ENCODE data around the gene ZGPAT.
"Not testable (repeated sequence)": the region's sequence is repeated elsewhere in the genome, so short reads cannot be mapped to it uniquely, and the experiment has no call there.

Gene ZGPAT, protein sequence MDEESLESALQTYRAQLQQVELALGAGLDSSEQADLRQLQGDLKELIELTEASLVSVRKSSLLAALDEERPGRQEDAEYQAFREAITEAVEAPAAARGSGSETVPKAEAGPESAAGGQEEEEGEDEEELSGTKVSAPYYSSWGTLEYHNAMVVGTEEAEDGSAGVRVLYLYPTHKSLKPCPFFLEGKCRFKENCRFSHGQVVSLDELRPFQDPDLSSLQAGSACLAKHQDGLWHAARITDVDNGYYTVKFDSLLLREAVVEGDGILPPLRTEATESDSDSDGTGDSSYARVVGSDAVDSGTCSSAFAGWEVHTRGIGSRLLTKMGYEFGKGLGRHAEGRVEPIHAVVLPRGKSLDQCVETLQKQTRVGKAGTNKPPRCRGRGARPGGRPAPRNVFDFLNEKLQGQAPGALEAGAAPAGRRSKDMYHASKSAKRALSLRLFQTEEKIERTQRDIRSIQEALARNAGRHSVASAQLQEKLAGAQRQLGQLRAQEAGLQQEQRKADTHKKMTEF

DNA sequence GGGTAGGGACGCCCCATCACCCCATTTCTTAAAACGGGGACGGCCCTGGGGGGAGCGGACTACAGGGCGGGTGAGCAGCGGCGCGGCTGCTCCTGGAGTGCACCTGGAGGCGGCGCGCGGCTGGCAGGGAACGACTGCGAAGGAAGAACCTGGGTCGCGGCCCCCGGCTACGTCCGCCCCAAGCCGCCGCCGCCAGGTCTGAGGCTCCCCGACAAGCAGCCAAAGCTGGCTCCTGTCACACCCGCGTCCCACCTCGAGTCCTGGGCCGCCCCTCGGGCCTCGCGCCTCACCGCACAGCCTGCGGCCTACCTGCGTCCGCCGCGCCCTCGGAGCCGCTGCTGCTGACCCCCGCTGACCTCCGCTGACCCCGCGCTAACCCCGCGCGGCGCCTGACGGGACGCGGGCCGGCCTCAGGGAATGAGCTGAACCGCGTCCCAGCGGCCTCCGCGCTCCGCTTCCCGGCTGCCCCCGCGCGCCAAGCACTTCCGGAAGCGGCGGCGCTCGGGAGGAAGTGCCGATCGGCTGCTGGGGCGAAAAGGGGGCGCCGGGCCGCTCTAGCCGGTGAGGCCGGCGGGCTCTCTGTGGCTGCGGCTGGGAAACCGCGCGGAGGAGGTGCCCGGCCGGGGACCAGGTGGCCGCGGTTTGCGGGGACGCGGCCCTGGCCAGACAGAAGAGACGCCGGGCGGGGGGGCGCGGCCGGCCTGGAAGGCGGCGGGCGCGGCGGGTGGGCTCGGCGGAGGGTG is at the start of gene ZGPAT, which contains the start of gene ARFRP1:
Gene ZGPAT (plus strand): TSS at position 482 of the 743 bp plus-strand sequence. CDS start 542 bp downstream, outside the sequence.
Gene ARFRP1 (minus strand): TSS at position 419 of the 743 bp plus-strand sequence. CDS start 885 bp downstream, outside the sequence.
- Mint-ChIP-seq H3K4me3 (peak within 1 kb of the TSS; percentile 90 to 94), H3K27me3 (no peaks in the 10 kb centered on the region), H3K9me3 (peaks cover 0 to 6% of the 10 kb centered on the region in 2 donors), H3K4me1 (peaks cover 70% of the 10 kb centered on the region), H3K27ac (peak within 1 kb of the TSS; percentile 87 to 88)
- DNase-seq (peak; percentile 82 to 90), ATAC-seq (peak; percentile 91)

DNA sequence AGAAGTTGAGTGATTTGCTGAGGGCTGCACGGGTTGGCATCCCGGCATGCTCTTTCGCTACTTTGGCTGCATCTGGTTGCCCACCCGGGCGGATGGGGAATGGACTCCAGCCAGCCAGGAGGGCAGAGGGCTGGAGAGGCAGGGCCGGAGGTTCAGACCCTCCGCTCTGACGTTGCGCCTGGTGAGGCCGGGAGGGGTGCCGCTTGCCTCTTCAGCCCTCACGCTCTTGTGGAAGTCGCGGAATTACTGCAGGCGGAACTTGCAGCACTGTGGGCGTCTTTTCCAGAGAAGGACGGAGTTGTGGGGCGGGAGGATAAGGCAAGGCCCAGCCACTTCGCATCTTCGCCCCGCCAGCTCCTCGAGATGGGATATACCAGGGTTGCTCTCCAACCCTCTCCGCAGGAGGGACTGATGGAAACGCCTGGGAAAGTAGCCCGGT is 49.1 kb upstream of the ZGPAT start:
- ATAC-seq (peak; percentile 18), DNase-seq (no peak)
- Mint-ChIP-seq H3K27ac (peak overlapping the region; percentile 90 to 97), H3K4me1 (peaks cover 57% of the 10 kb centered on the region), H3K4me3 (peak overlapping the region; percentile 90 to 98), H3K9me3 (no peaks in the 10 kb centered on the region), H3K27me3 (no peaks in the 10 kb centered on the region)

DNA sequence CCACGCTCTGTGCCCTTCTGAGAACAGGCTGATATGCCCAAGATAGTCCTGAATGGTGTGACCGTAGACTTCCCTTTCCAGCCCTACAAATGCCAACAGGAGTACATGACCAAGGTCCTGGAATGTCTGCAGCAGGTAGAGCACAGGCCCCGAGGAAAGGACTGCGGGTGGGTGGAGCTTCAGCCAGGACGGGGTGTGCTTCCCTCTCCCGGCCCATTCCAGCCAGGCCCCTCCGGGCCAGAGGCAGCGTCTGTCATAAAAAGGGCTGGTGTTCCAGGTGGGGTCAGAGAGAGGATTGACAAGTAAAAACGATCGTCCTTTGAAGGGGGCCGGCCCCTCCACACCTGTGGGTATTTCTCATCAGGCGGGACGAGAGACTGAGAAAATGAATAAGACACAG is 48.5 kb upstream of the ZGPAT start:
- Mint-ChIP-seq H3K27ac (no peak overlapping the region), H3K4me1 (peaks cover 51% of the 10 kb centered on the region), H3K9me3 (no peaks in the 10 kb centered on the region), H3K4me3 (peak overlapping the region; percentile 90 to 98), H3K27me3 (no peaks in the 10 kb centered on the region)
- ATAC-seq (no peak), DNase-seq (no peak)

DNA sequence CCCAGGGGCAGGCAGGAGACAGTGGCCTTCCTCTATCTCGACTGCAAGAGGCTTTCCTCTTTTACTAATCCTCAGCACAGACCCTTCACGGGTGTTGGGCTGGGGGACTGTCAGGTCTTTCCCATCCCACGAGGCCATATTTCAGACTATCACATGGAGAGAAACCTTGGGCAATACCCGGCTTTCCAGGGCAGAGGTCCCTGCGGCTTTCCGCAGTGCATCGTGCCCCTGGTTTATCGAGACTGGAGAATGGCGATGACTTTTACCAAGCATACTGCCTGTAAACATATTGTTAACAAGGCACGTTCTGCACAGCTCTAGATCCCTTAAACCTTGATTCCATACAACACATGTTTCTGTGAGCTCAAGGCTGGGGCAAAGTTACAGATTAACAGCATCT is 47.7 kb upstream of the ZGPAT start:
- ATAC-seq, H3K27me3 Mint-ChIP-seq, DNase-seq, H3K9me3 Mint-ChIP-seq, H3K27ac Mint-ChIP-seq: not testable (repeated sequence)
- H3K4me1 Mint-ChIP-seq: peaks cover 44% of the 10 kb centered on the region
- H3K4me3 Mint-ChIP-seq: peak overlapping the region; percentile 7 to 17

DNA sequence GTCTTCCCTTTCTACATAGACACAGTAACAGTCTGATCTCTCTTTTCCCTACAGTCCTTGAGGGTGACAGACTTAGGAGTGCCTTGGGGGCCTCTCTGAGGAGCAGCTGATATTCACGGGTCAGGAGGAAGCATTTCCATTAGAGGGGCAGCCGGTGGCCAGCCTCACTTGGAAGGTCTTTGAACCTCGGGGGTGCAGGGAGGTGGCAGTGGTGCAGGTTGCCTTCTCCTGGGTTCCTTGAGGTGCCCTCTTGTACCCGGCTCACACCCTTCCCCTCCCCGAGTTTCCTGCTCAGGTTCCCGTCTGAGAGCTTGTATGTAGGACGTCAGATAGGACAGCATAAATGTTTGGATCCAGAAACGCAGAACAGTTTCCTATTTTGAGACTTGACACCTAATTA is 47.2 kb upstream of the ZGPAT start:
- ATAC-seq (no peak), DNase-seq (no peak)
- peaks cover 44% of the 10 kb centered on the region for H3K4me1 Mint-ChIP-seq
- no peaks in the 10 kb centered on the region for H3K27me3 Mint-ChIP-seq
- no peak overlapping the region for H3K27ac Mint-ChIP-seq
- H3K9me3 Mint-ChIP-seq: no peaks in the 10 kb centered on the region
- H3K4me3 Mint-ChIP-seq: no peak overlapping the region

DNA sequence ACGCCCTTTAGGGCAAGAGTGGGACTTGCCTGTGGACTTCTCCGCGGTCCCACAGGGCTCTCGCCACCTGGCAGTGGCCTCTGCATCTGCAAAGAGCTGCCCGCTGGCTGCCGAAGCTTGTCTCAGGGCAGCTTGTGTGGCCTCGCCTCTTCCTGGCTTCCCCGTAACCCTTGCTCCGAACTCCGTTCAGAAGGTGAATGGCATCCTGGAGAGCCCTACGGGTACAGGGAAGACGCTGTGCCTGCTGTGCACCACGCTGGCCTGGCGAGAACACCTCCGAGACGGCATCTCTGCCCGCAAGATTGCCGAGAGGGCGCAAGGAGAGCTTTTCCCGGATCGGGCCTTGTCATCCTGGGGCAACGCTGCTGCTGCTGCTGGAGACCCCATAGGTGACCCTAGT is 46.7 kb upstream of the ZGPAT start:
- Mint-ChIP-seq H3K27ac (no peak overlapping the region), H3K27me3 (no peaks in the 10 kb centered on the region), H3K4me1 (peaks cover 44% of the 10 kb centered on the region), H3K4me3 (no peak overlapping the region), H3K9me3 (no peaks in the 10 kb centered on the region)
- no peak for ATAC-seq
- no peak for DNase-seq

DNA sequence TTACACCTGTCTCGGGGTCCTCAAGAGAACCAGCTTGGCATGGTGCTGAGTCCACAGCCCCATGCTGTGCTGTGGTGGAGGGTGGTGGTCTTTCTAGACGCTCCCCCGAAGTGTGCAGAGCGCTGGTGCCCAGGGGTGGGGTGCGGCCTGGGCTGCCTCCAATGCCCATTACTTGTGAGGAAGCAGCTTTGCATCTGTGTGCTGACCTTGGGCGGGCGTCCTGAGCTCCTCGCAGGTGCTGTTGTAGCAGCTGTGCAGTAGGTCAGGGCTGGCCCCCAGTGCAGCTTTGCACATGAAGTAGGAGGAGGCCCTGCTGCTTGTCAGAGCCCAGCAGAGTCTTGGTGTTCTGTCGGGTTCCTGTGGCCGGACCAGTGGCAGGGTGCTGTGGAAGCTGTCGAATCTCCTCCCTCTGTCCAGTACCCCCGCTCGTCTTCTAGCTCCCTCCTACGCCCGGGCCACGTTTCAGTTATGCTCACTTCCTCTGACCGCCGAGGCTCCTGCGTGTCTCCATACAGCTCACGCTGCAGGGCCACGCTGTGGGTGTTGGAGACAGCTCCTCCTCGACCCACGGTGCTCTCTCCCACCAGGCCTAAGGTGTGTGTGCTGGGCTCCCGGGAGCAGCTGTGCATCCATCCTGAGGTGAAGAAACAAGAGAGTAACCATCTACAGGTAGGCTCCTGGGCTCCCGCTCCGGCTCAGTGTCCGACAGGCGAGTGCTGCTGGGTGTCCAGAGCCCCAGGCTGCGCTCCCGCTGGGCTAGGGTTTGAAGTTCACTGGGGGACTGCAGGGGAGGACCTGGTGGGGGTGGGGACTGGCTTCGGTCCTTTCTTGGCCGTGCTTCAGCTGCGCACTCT is 45.7 kb upstream of the ZGPAT start:
- Mint-ChIP-seq H3K4me1 (peaks cover 39% of the 10 kb centered on the region), H3K9me3 (no peaks in the 10 kb centered on the region), H3K27me3 (no peaks in the 10 kb centered on the region), H3K4me3 (no peak overlapping the region), H3K27ac (peak overlapping the region in 1 of 2 donors; percentile 33)
- ATAC-seq (no peak), DNase-seq (no peak)

DNA sequence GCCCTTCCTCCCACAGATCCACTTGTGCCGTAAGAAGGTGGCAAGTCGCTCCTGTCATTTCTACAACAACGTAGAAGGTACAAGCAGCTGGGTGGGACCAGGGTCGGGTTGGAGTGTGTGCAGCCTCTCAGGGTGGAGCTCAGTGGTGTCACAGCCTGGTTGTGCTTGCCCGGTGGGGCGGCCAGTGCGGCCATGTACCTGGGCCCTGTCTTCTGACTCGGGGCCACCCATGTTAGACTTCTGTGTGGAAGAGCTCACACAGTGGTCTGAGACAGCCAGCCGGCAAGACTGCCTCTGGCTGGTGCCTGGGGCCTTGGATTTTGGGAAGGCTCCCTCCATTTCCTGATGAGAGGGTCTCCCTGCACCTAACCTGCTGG is 45.0 kb upstream of the ZGPAT start:
- no peak for DNase-seq

DNA sequence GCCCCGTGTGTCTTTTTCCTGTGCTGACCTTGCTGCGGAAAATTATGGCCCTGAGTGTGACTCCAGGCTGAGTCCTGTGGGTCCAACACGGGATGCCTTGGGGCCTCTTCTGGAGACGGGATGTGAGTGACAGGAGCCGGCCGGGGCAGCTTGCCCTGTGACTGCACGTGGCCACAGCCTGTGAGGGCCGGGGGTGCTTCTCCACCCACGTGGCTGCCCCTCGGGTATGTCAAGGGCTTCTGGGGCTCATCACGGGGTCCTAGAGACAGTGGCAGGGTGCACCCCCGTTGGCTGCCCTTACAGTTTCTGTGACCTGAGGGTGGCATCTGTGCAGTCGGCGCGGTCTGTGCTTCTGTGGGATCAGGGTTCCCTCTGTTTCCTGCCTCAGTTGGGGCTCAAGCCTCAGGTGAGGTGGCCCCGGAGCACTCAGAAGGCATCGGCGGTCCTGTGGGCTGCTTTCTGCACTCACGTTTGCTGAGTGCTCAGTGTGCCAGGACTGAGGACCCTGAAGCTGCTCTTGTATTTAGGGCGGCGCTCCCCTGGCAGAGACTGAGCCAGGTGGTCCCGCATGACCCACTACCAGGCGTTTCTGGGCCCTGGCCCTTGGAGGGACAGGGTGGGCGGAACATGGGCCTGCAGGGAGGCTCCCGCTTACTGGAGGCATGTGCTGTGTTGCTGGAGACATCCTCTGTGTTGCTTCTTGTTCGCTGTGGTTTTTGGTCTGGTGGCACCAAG is 44.3 kb upstream of the ZGPAT start:
- ATAC-seq: no peak
- H3K27ac Mint-ChIP-seq: no peak overlapping the region
- H3K4me1 Mint-ChIP-seq: peaks cover 27% of the 10 kb centered on the region
- no peaks in the 10 kb centered on the region for H3K27me3 Mint-ChIP-seq
- no peaks in the 10 kb centered on the region for H3K9me3 Mint-ChIP-seq
- no peak for DNase-seq
- no peak overlapping the region for H3K4me3 Mint-ChIP-seq

More for the DNA sequence above, 45.0 kb upstream of the ZGPAT start:
- no peaks in the 10 kb centered on the region for H3K27me3 Mint-ChIP-seq
- peaks cover 33% of the 10 kb centered on the region for H3K4me1 Mint-ChIP-seq
- H3K9me3 Mint-ChIP-seq: no peaks in the 10 kb centered on the region
- no peak overlapping the region for H3K27ac Mint-ChIP-seq
- ATAC-seq: no peak
- no peak overlapping the region for H3K4me3 Mint-ChIP-seq

DNA sequence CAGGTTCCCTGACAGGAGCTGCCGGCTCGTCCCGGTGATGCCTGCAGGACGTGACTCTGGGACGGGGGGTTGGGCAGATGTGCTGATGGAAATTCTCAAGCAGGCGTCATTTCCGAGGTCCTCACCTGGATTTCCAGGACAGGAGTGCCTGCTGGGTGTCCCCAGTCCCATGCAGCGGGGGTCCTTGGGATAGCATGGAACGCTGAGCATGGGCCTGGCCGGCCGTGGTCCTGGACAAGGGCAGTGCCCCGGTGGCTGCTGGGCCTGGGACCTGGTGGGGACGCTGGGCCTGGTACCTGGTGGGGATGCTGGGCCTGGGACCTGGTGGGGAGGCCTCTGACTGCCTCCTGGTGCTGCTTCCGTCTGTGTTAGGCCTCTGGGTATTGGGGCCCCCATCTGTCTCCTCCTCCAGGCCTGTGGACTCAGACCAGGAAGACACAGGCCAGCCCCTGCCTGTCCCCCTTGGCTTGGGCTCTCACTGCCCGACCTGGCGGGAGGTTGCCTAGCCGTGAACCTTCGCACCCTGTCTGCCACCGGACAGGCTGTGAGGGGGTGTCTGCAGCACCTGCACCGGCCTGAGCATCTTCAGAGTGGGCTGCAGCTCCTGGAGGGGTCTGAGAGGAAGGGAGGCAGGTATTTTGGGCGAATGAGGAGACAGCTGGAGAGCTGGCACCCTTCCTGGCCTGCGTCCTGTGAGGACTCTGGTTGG is 43.5 kb upstream of the ZGPAT start:
- no peak overlapping the region for H3K27ac Mint-ChIP-seq
- no peak overlapping the region for H3K4me3 Mint-ChIP-seq
- H3K4me1 Mint-ChIP-seq: peaks cover 19% of the 10 kb centered on the region
- H3K9me3 Mint-ChIP-seq: no peaks in the 10 kb centered on the region
- no peak for DNase-seq
- no peaks in the 10 kb centered on the region for H3K27me3 Mint-ChIP-seq
- no peak for ATAC-seq

DNA sequence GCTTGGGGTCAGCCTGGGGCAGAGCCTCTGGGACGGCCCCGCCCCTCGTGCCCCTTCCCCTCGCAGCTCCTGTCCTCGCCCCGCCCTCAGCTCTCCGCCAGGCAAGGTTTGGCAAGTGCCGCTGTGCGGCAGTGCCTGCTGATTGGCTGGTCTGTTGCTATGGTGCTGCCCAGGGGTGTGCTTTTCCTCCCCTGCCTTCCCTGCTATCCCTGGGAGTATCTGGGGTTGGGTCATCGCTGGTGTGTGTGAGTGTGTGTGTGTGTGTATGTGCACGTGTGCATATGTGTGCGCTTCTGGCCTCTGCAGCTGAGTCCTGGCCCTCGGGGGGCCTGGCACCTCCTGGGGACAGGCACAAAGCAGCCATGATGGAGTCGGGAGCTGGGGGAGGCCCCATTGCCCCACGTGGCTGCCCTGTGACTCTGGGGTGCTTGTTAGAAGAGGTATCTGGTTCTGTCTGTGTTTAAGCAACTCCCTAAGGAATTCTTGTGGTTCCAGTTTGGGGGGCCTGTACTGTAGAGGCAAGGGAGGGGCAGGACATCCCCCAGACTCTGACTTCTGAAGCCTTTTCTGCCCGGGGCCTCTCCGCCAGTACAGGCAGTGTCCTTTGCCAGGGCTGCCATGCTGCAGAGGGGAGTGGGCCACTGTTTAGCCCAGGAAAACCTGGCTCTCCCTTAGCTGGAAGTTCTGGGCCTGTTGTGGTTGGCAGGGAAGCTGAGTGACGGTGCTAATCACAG is 42.8 kb upstream of the ZGPAT start:
- DNase-seq: no peak
- peak overlapping the region in 1 of 2 donors; percentile 74 for H3K27ac Mint-ChIP-seq

DNA sequence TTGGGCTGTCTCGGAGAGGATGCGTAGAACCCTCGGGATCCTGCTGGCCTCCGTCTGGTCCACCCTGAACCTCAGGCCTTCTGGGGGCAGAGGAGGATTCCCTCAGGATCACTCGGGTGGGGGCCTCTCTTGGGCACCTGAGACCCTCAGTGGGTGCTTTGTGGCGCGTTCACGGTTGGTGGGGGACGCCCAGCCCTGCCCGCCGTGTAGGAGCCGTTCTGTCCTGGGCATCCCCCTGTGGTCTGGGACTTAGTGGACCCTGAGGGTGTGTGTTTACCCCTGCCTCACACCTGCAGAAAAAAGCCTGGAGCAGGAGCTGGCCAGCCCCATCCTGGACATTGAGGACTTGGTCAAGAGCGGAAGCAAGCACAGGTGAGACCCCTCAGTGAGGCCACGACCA is 42.1 kb upstream of the ZGPAT start:
- no peak overlapping the region for H3K27ac Mint-ChIP-seq
- H3K9me3 Mint-ChIP-seq: no peaks in the 10 kb centered on the region
- H3K27me3 Mint-ChIP-seq: no peaks in the 10 kb centered on the region

More for the DNA sequence above, 42.8 kb upstream of the ZGPAT start:
- no peak for ATAC-seq
- H3K4me3 Mint-ChIP-seq: no peak overlapping the region
- H3K27me3 Mint-ChIP-seq: no peaks in the 10 kb centered on the region
- H3K4me1 Mint-ChIP-seq: peaks cover 12% of the 10 kb centered on the region
- no peaks in the 10 kb centered on the region for H3K9me3 Mint-ChIP-seq

DNA sequence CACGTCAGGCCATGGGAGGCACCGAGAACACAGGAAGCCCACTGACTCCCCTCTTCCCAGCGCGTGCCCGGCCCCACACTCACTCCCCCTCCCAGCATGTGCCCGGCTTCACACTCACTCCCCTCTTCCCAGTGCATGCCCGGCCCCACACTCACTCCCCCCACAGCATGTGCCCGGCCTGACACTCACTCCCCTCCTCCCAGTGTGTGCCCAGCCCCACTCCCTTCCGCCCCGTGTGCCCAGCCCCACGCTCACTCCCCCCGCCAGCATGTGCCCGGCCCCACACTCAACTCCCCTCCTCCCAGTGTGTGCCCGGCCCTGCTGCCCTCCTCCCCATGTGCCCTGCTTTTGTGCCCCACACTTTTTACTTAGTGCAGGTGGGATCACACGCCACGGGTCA is 40.0 kb upstream of the ZGPAT start:
- ATAC-seq (peak; percentile 28), DNase-seq (no peak)
- Mint-ChIP-seq H3K27me3 (no peaks in the 10 kb centered on the region), H3K4me1 (no peaks in the 10 kb centered on the region), H3K4me3 (no peak overlapping the region), H3K9me3 (no peaks in the 10 kb centered on the region), H3K27ac (no peak overlapping the region)

More for the DNA sequence above, 42.1 kb upstream of the ZGPAT start:
- Mint-ChIP-seq H3K4me1 (peaks cover 5% of the 10 kb centered on the region), H3K4me3 (no peak overlapping the region)
- ATAC-seq (no peak), DNase-seq (no peak)
